ENCODE results near the gene HDGFL2.
"Not testable (repeated sequence)": the region's sequence is repeated elsewhere in the genome, so short reads cannot be mapped to it uniquely, and the experiment has no call there.

The HDGFL2 gene

GRCh38 chr19:4534836-4535658 lies 63.0 kb downstream of the HDGFL2 start, which contains the start of gene PLIN5:
Gene PLIN5 (minus strand): TSS chr19:4535224. CDS start chr19:4534074, 1,150 bp downstream.
- H3K9me3 ChIP-seq (ENCODE audit: control insufficient read depth in 1 of 2, low read length in 2 of 2): no peaks in the 10 kb centered on the region
- peaks cover 0 to 10% of the 10 kb centered on the region in 2 donors for H3K4me1 ChIP-seq (ENCODE audit: control insufficient read depth in 1 of 2, insufficient read depth in 2 of 2, low read length in 2 of 2)
- H3K27ac ChIP-seq (ENCODE audit: low read length): no peak within 1 kb of the TSS
- no peaks in the 10 kb centered on the region for H3K36me3 ChIP-seq (ENCODE audit: control insufficient read depth in 1 of 2, insufficient read depth in 2 of 2, low read length in 2 of 2)
- peak within 1 kb of the TSS in 1 of 2 donors; percentile 45 for H3K4me3 ChIP-seq (ENCODE audit: low read depth in 1 of 2, low read length in 2 of 2)
- no peaks in the 10 kb centered on the region for H3K27me3 ChIP-seq (ENCODE audit: low read depth, low read length)

- Histone ChIP-seq H3K27me3 (ENCODE audit: low read depth, low read length) (no peaks in the 10 kb centered on the region), H3K9me3 (ENCODE audit: control insufficient read depth in 1 of 2, low read length in 2 of 2) (no peaks in the 10 kb centered on the region), H3K36me3 (ENCODE audit: control insufficient read depth in 1 of 2, insufficient read depth in 2 of 2, low read length in 2 of 2) (no peaks in the 10 kb centered on the region), H3K4me3 (ENCODE audit: low read depth in 1 of 2, low read length in 2 of 2) (no peak overlapping the region), H3K4me1 (ENCODE audit: control insufficient read depth in 1 of 2, insufficient read depth in 2 of 2, low read length in 2 of 2) (peaks cover 0 to 10% of the 10 kb centered on the region in 2 donors), H3K27ac (ENCODE audit: low read length) (no peak overlapping the region)
These were observed 64.7 kb downstream of the HDGFL2 start for GRCh38 chr19:4536798-4537197.

- H3K4me3 ChIP-seq (ENCODE audit: low read depth in 1 of 2, low read length in 2 of 2): no peak overlapping the region
- H3K27ac ChIP-seq (ENCODE audit: low read length): no peak overlapping the region
- no peaks in the 10 kb centered on the region for H3K27me3 ChIP-seq (ENCODE audit: low read depth, low read length)
- no peaks in the 10 kb centered on the region for H3K9me3 ChIP-seq (ENCODE audit: control insufficient read depth in 1 of 2, low read length in 2 of 2)
- peaks cover 0 to 10% of the 10 kb centered on the region in 2 donors for H3K4me1 ChIP-seq (ENCODE audit: control insufficient read depth in 1 of 2, insufficient read depth in 2 of 2, low read length in 2 of 2)
- no peaks in the 10 kb centered on the region for H3K36me3 ChIP-seq (ENCODE audit: control insufficient read depth in 1 of 2, insufficient read depth in 2 of 2, low read length in 2 of 2)
These were observed 66.0 kb downstream of the HDGFL2 start for GRCh38 chr19:4537953-4538600.

- H3K27me3 ChIP-seq (ENCODE audit: low read depth, low read length): no peaks in the 10 kb centered on the region
- H3K4me3 ChIP-seq (ENCODE audit: low read depth in 1 of 2, low read length in 2 of 2): no peak overlapping the region
- H3K27ac ChIP-seq (ENCODE audit: low read length): no peak overlapping the region
- H3K9me3 ChIP-seq (ENCODE audit: control insufficient read depth in 1 of 2, low read length in 2 of 2): no peaks in the 10 kb centered on the region
- H3K4me1 ChIP-seq (ENCODE audit: control insufficient read depth in 1 of 2, insufficient read depth in 2 of 2, low read length in 2 of 2): peaks cover 0 to 10% of the 10 kb centered on the region in 2 donors
- H3K36me3 ChIP-seq (ENCODE audit: control insufficient read depth in 1 of 2, insufficient read depth in 2 of 2, low read length in 2 of 2): no peaks in the 10 kb centered on the region
These were observed 66.5 kb downstream of the HDGFL2 start for GRCh38 chr19:4538601-4538954.

- H3K4me1 ChIP-seq (ENCODE audit: control insufficient read depth in 1 of 2, insufficient read depth in 2 of 2, low read length in 2 of 2): peaks cover 0 to 10% of the 10 kb centered on the region in 2 donors
- peak overlapping the region; percentile 61 for H3K27ac ChIP-seq (ENCODE audit: low read length)
- H3K9me3 ChIP-seq (ENCODE audit: control insufficient read depth in 1 of 2, low read length in 2 of 2): no peaks in the 10 kb centered on the region
- H3K4me3 ChIP-seq (ENCODE audit: low read depth in 1 of 2, low read length in 2 of 2): peak overlapping the region in 1 of 2 donors; percentile 40
- H3K27me3 ChIP-seq (ENCODE audit: low read depth, low read length): no peaks in the 10 kb centered on the region
- no peaks in the 10 kb centered on the region for H3K36me3 ChIP-seq (ENCODE audit: control insufficient read depth in 1 of 2, insufficient read depth in 2 of 2, low read length in 2 of 2)
These were observed 67.1 kb downstream of the HDGFL2 start for GRCh38 chr19:4539169-4539692.

GRCh38 chr19:4539693-4540581 lies 67.8 kb downstream of the HDGFL2 start, which contains the start of gene LRG1:
Gene LRG1 (minus strand): TSS chr19:4540036. CDS start chr19:4540013, 23 bp downstream.
- Histone ChIP-seq H3K4me1 (ENCODE audit: control insufficient read depth in 1 of 2, insufficient read depth in 2 of 2, low read length in 2 of 2) (peaks cover 0 to 7% of the 10 kb centered on the region in 2 donors), H3K36me3 (ENCODE audit: control insufficient read depth in 1 of 2, insufficient read depth in 2 of 2, low read length in 2 of 2) (no peaks in the 10 kb centered on the region), H3K27me3 (ENCODE audit: low read depth, low read length) (no peaks in the 10 kb centered on the region), H3K4me3 (ENCODE audit: low read depth in 1 of 2, low read length in 2 of 2) (peak within 1 kb of the TSS; percentile 17 to 40), H3K9me3 (ENCODE audit: control insufficient read depth in 1 of 2, low read length in 2 of 2) (no peaks in the 10 kb centered on the region), H3K27ac (ENCODE audit: low read length) (peak within 1 kb of the TSS; percentile 61)

- H3K4me1 ChIP-seq (ENCODE audit: control insufficient read depth in 1 of 2, insufficient read depth in 2 of 2, low read length in 2 of 2): no peaks in the 10 kb centered on the region
- H3K36me3 ChIP-seq (ENCODE audit: control insufficient read depth in 1 of 2, insufficient read depth in 2 of 2, low read length in 2 of 2): no peaks in the 10 kb centered on the region
- H3K27me3 ChIP-seq (ENCODE audit: low read depth, low read length): no peaks in the 10 kb centered on the region
- no peaks in the 10 kb centered on the region for H3K9me3 ChIP-seq (ENCODE audit: control insufficient read depth in 1 of 2, low read length in 2 of 2)
- no peak overlapping the region for H3K27ac ChIP-seq (ENCODE audit: low read length)
- no peak overlapping the region for H3K4me3 ChIP-seq (ENCODE audit: low read depth in 1 of 2, low read length in 2 of 2)
These were observed 69.2 kb downstream of the HDGFL2 start for GRCh38 chr19:4541114-4541805.

GRCh38 chr19:4541806-4542145 lies 69.7 kb downstream of the HDGFL2 start:
- not testable (repeated sequence) for H3K27me3 ChIP-seq (ENCODE audit: low read depth, low read length); H3K4me1 ChIP-seq (ENCODE audit: control insufficient read depth in 1 of 2, insufficient read depth in 2 of 2, low read length in 2 of 2); H3K36me3 ChIP-seq (ENCODE audit: control insufficient read depth in 1 of 2, insufficient read depth in 2 of 2, low read length in 2 of 2); H3K27ac ChIP-seq (ENCODE audit: low read length); H3K9me3 ChIP-seq (ENCODE audit: control insufficient read depth in 1 of 2, low read length in 2 of 2); H3K4me3 ChIP-seq (ENCODE audit: low read depth in 1 of 2, low read length in 2 of 2)

- Histone ChIP-seq H3K4me1 (ENCODE audit: control insufficient read depth in 1 of 2, insufficient read depth in 2 of 2, low read length in 2 of 2) (no peaks in the 10 kb centered on the region), H3K27ac (ENCODE audit: low read length) (no peak overlapping the region), H3K36me3 (ENCODE audit: control insufficient read depth in 1 of 2, insufficient read depth in 2 of 2, low read length in 2 of 2) (no peaks in the 10 kb centered on the region), H3K9me3 (ENCODE audit: control insufficient read depth in 1 of 2, low read length in 2 of 2) (no peaks in the 10 kb centered on the region), H3K4me3 (ENCODE audit: low read depth in 1 of 2, low read length in 2 of 2) (no peak overlapping the region), H3K27me3 (ENCODE audit: low read depth, low read length) (no peaks in the 10 kb centered on the region)
These were observed 71.1 kb downstream of the HDGFL2 start for GRCh38 chr19:4542896-4543841.

Data from muscle layer of duodenum (tissue), 2 donors.